Right renal pelvis (tissue), 4 donors: ENCODE results near the gene HMGB2. TPM values are rescaled to one million over a fixed set of nuclear protein-coding genes. Genes with fewer than 3 reads are reported as not detected.
A peak's percentile ranks its signal among the peaks of the same experiment; 100 is the strongest.

ENCODE experiments used
- DNase-seq, 4 donors: peaks; one replicate each; pipeline ENCODE4 v3.0.0-alpha.2; 2013; ENCODE audit warnings: low read depth in 4 of 4, low spot score in 3 of 4, missing footprints in 1 of 4
- polyA plus RNA-seq, 4 donors: library from polyadenylated mRNA; unstranded; fragments of 120-200 nt; gene quantifications; one replicate each; pipeline ENCODE4 v1.2.1, GENCODE V29; 2013; ENCODE audit not compliant: insufficient read length in 4 of 4

HMGB2 gene
- 100 to 1,000 TPM; 324 to 394 (median 369) TPM for polyA plus RNA-seq

DNA sequence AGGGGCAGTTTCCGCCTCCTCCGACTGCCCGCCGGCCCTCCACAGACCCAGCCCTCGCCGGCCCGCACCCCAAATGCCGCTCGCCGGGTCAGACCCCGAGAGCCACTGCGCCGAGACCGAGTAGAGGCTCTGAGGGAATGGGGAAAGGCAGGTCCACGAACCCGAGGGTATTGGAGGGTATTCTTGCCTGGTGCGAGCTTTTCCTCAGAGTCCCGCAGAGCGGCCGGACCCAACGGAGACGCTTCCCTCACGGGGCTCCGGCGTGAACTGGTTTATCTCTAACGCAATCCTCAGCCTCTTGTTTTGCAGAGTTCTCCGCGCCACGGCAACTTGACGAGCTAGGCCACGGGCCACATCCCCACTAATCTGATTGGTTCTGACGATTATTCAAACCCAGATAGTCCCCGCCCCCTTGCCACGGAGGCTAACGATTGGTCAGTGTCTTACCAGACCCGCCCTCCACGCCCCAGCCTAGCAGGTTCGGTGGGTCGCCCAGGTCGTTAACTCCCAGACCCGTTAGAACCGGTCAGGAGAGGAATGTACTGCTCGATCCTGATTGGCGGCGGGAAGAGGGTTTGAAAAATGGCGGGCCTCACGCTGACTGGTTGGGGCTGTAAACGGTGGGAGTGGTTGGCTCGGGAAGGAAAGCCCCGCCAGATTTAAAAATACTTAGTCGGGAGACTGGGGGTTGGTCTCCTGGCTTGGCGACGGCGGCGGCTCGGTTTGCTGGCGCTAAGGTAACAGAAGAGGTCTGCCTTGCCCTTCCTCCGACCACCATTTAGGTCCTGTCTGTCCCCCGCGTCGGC lies at the start of gene HMGB2:
HMGB2 (minus strand) TSS at position 274 of the 806 bp plus-strand sequence. CDS start 709 bp downstream, outside the sequence.
- DNase-seq = peak; percentile 99 to 100 (median 100)

DNA sequence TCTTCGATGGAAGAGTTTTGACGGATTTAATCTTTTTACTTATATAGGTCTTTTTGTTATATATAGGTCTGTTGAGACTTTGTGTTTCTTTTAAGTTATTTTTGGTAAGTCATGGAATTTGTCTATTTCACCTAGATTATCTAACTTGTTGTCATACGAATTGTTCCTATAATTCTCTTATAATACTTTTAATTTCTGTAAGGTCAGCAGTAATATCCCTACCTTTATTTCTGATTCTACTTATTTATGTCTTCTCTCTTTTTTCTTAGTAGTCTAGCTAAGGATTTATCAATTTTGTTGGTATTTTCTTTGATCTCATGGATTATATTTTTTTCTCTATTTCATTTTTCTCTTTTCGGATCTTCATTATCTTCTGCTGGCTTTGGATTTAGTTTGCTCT lies 48.2 kb upstream of the HMGB2 start:
- no peak for DNase-seq

DNA sequence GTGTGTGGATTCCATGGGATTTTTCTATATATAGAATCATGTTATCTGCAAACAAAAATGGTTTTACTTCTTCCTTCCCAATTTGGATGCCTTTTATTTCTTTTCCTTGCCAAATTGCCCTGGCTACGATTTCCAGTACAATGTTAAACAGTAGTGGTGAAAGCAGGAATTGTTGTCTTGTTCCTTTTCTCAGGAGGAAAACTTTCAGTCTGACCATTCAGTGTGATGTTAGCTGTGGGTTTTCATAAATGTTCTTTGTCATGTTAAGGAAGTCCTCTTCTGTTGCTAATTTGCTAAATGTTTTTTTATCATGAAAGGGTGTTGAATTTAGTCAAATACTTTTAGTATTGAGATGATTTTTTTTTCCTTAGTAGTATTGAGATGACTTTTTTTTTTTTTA lies 47.5 kb upstream of the HMGB2 start:
- no peak for DNase-seq

DNA sequence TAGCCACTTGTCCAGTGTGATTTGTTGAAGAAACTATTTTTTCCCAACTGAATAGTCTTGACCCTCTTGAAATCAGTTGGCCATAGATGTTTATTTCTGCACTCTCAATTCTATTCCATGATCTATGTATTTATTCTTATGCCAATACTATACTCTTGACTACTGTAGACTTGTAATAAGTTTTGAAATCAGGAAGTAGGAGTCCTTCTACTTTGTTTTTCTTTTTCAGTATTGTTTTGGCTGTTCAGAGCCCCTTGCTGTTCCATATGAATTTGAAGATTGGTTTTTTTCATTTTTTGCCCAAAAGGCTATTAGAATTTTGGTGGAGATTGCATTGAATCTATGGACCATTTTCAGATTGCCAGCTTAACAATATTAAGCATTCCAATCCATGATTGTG lies 46.8 kb upstream of the HMGB2 start:
- no peak for DNase-seq

DNA sequence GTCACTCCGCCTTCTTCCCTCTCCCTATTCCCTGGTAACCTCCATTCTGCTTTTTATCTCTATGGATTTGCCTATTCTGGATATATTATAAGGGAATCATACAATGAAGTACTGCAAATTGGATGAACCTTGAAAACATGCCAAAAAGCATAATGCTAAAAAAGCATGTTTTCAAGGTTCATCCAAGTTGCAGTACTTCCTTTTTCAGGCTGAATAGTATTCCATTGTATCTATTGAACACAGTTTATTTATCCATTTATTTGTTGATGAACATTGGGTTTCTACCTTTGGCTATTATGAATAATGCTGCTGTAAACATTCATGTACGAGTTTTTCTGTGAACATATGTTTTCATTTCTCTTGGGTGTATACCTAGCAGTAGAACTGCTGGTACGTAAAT lies 45.8 kb upstream of the HMGB2 start:
- no peak for DNase-seq

DNA sequence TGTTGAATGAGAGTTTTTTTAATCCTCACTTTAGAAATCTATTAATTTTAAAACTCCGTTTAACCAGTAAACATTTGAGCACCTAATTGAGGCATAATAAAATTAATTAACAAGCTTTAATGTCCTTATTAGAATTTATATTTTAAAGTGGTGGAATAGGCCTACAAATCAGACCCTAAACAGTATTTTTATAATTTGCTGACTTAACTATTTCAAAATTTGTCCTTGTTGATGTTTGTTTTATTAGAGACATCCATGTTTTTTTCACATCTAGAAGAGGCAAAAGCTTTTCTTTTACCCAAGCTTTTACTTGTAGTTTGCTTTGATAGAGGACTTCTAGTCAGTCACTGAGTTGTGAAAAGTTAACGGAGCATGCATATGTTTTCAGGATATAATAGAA lies 40.4 kb upstream of the HMGB2 start:
- no peak for DNase-seq

DNA sequence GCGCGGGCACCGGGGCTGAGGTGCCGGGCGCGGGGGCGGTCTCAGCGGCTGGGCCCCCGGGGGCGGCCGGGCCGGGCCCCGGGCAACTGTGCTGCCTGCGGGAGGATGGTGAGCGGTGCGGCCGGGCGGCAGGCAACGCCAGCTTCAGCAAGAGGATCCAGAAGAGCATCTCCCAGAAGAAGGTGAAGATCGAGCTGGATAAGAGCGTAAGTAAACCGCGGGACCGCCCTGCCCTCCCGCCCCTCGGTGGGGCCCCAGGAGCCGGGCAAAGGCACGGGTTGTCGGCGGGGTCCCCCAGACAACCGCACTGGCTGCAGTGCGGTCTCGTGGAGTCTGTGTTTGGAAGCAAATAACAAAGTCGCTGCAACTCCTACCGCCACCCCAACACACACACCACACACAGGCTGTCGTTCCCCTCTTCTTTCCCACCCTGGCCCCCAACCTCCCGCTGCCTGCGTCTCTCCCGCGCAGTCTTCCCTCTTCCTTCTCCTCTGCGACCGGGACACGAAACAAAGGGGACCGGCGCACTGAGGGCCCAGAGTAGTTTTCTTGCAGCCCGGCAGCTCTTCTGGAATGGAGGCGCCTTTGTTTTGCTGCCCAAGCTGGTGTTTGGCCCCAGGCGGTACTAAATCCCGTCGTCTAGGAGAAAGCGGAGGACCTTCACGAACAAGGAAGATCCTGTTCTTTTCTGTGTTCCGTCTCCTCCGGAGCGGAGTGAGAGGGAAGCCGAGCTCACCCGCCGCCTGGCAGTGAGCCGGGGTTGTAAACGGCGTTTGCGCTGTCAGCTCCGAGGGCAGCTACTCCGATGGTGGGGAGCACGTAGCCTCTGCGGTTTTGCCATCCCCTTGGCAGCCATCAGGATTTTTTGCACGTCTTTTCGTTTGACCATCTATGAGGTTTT lies 37.4 kb upstream of the HMGB2 start:
- peak; percentile 41 to 63 (median 50) for DNase-seq

DNA sequence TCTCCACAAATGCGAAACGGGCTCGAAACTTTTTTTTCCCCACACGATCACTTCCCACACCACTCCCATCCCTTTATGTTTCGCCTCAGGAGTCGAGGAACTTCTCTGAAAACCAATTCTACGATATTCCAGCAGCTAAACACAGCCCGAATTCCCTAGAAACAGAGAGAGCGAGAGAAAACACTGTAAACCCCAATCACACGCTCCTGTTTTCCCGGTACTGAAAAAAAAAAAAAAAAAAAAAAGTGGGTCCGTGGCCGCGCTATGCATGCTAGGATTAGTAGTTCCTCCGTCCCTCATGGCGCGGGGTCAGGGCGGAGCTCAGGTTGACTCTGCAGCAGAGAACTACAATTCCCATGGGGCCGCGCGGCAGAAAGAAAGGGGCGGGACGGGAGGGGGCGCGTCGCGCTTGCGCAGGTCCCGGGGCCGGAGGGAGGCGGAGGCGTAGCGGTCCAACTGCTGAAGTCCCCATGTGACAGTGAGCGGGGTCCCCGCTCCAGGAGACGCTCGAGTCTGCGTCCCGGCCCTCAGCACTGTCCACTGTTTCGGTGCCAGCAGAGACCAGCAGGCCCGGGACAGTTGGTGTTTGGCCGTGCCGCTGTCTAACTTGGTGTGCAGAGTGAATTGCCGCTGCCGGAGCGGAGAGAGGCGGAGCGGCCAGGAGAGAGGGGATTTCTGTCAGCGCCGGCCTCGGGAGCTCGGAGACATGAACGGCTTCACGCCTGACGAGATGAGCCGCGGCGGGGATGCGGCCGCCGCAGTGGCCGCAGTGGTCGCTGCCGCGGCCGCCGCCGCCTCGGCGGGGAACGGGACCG lies 36.5 kb upstream of the HMGB2 start, which contains the start of gene SAP30:
SAP30 (plus strand) TSS at position 478 of the 815 bp plus-strand sequence; CDS start at position 707, 229 bp downstream.
- peak; percentile 98 to 99 (median 98) for DNase-seq

DNA sequence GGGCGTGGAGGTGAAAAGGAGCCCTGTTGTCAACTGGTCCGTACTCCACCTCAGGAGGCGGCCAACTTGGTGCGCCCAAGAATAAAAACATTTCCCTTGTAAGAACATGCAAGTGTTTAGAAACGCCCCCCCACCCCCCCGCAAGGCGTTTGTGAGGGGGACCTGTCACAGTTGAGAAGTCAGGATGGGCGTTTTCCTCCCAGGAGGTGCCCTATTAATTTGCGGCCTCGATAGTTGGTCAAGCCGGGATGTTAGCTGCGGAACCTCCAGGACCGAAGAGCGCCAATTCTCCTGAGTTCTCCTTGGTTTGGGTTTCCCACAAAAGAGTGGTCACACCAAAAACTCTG lies 35.9 kb upstream of the HMGB2 start:
- no peak for DNase-seq

DNA sequence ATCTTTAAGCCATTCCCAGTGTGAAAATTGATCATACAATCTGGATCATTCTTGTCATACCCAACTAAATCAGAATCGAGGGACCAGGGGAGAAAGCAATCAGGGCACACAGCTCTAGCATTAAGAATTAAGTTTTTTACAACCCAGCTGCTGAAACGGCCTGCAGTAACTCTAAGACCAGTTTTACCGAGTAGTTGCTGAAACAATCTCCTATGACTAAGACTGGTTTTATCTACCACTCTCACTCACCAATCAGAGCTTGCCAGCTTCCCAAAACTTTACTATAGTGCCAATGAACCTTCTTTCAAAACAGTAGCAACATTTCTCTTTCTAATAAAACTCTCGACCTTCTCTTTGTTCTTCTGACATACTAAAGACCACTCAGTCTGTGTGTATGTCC lies 33.8 kb upstream of the HMGB2 start:
- no peak for DNase-seq

DNA sequence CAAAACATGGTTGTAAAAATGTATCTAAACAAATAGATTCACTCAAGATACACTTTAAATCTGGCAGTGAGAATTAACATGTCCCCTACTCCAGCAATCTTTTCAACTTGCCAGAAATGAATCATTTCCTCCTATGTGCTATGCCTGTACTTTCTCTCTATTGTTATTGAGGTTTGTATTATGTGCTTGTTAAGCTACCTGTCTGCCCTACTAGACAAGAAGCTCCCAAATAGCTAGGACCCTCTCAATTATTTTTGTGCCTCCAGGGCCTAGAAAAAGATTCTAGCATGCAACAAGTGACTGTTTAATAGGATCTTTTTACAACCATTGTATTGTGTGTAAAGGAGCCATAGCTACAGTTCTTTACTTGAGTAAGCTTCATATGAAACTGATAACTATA lies 33.1 kb upstream of the HMGB2 start:
- no peak for DNase-seq

DNA sequence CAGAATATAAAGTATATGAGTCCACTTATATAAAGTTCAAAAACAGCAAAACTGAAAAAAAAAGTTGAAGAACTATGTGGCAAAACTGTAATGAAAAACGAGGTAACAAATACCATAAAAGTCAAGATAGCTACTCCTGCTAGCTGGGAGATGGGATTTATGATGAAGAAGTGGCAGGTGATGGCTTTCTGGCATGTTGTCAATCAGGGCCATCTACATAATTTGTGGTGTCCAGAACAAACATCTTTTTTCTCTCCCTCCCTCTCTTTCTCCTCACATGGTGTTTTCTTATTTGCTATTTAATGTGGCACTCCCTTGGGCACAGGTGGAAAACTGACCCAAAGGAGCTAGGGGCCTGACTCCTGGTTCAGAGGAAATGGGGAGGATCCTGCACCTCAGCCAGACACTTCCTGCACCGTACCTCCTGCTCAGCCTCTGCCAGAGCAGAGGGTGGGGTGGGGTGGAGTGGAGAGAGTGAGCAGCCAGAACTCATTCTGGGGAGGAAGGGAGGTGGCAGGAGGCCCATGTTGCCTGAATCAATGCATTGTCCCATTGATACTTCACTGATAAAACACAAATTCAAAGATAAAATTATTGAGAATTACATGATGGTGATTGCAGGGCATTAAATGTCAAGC lies 31.3 kb upstream of the HMGB2 start:
- no peak for DNase-seq

DNA sequence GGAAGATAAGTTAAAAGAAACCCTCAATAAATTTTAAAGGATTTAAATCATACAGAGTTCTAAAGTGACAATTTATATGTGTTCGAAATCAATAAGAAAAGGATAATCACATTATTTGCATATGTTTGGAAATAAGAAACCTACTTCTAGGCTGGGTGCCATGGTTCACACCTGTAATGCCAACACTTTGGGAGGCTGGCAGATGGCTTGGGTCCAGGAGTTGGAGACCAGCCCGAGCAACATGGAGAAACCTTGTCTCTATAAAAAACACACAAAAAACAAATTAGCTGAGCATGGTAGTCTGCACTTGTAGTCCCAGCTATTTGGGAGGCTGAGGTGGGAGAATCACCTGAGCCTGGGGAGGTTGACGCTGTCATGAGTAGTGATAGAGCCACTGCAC lies 28.5 kb upstream of the HMGB2 start:
- no peak for DNase-seq

DNA sequence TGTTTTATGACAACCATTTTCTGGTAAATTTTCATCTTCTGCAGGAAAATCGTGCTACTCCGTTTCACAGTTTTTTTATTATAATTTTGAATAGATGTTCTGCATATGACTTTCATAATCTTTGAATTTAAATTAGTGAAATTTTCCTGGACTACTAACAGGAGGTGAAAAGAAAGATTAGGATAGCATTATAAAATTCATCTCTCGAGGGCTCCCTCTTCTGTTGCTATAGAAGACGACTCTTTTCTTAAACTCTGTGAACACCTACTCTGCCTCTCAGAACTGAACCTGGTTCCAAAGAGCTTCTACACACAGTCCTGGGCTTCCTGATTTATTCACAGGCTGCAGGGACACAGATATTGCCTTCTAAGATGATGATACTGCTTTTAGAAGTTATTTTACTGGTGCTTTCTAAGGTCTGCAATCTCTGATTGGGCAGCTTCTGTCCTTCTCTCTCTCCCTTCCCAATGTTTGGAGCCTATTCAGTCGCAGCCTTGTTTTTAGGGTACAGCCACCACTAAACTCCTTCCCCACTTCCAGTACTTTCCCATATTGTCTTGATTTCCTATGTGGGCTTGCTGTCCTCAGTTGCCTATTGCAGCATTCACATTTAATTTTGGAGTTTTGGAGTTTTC lies 26.5 kb upstream of the HMGB2 start:
- no peak for DNase-seq

DNA sequence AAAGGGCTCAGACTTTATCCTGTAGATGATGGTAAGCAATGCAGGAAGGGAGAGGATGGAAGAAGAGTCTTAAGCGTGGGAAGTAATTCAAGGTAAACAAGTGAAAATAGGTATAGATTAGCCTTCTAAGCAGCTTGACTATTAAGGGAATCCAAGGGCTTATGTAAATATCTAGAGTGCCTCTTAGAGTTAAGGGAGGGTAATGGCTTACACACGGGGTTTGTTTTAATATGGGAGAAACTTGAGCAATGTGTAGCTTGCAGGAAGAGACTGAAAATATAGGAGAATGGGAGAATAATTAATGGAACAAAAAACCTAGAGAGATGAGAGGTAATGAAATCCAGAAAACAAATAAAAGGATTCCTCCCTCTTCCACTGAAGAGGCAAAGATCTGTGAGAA lies 23.8 kb upstream of the HMGB2 start:
- no peak for DNase-seq

DNA sequence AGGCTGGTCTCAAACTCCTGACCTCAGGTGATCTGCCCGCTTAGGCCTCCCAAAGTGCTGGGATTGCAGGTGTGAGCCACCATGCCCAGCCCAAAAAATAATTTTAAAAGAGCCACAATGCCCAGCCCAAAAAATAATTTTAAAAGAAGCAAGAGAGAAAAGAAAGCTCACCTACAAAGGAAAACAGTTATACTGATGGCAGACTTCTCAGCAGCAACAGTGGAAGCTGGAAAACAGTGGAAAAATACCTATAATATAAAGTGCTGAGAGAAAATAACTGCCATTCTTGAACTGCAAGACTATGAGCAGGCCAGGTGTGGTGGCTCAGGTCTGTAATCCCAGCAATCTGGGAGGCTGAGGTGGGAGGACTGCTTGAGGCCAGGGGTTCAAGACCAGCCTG lies 13.3 kb upstream of the HMGB2 start:
- no peak for DNase-seq

DNA sequence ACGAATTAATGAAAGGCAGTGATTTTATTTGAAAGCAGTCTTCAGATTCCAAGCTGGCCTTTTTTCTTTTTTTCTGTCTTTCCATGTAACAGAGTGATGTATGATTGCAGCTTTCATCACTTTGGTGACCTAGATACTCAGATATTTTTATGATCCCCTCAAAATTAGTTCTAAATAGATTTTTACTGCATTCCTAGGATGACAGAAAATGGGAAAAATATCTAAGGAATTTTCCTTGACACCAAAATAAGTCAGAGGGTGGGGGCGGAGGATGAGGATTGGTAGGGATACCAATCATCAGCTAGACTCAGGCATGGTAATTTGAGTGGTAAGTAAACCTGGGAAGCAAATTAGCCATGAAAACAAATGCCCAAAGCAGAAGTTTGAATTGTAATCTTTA lies 11.9 kb upstream of the HMGB2 start:
- DNase-seq = no peak

DNA sequence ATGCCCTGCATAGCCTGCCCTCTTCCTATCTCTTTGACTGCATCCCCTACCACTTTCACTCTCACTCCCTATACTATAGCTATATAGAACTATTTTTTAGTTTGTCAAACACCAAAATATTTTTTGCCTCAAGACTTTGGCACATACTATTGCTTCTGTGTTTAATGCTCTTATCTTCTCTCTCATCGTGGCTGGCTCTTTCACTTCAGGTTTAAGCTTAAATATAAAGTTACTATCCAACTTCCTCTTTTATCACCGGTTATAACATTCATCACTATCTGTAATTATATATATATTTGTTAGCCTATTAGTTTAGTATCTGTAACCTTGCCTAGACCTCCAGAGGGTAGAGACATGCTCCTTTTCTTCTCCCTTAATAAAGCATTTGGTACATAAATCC lies 11.5 kb upstream of the HMGB2 start:
- DNase-seq = no peak

DNA sequence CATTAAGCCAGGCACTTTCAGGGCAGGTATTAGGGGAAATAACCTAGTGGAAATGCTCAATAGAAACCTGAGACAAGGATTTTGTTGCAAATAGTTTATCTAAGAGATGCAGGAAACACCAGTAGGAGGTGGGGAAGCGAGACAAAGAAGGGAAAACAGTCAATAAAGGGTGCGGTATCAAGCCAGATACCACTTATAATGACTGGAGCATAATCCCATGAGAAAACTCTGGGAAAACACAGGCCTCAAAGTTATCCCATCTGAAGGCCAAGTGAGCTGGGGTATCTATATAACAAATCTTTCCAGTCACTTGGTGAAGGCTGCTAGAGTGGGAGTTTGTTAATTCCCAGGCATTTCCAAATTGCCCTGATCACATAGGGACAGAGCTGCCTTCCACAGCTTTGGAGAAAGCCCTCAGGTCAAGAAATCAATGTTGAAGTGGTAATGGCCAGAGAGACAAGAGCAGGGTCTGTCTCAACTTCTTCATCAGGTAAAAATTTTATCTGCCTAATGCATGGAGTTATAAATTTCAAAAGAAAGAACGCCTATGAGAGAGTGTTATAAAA lies 9.8 kb upstream of the HMGB2 start:
- DNase-seq = no peak

DNA sequence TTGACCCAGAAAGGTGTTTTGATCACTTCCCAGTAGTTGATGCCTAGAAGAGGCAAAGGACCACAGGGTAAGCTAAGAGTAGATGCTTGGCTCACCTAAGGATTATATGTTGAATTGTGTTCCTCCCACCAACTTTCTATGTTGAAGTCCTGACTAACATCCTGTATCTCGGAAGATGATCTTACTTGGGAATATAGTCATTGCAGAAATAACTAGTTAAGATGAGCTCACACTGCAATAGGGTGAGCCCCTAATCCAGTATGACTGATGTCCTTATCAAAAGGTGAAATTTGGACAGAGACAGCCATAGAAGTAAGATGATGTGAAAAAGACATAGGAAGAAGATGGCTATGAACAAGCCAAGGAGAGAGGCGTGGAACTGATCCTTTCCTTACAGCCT lies 3.3 kb upstream of the HMGB2 start:
- no peak for DNase-seq
